Measurements from ENCODE around the gene NOTCH1. TPM values are rescaled to one million over a fixed set of nuclear protein-coding genes. Genes with fewer than 3 reads are reported as not detected.
"Not testable (repeated sequence)": the region's sequence is repeated elsewhere in the genome, so short reads cannot be mapped to it uniquely, and the experiment has no call there.

The NOTCH1 gene
- total RNA-seq, 2 experiments from 2014 or later, result 67.3 to 73.5 TPM

- no peak for ATAC-seq
- H3K27ac Mint-ChIP-seq, result no peak overlapping the region
- no peaks in the 10 kb centered on the region for H3K36me3 Mint-ChIP-seq
- CTCF ChIA-PET, result no interaction called here
- no peaks in the 10 kb centered on the region for H3K9me3 Mint-ChIP-seq (ENCODE audit: low read depth)
- peaks cover 9% of the 10 kb centered on the region for H3K4me1 Mint-ChIP-seq
- no peak overlapping the region for H3K4me3 Mint-ChIP-seq
- no peaks in the 10 kb centered on the region for H3K27me3 Mint-ChIP-seq
- no peak for DNase-seq
Measured at GRCh38 chr9:136584934-136585333, 39.1 kb upstream of the NOTCH1 start.

- H3K4me3 Mint-ChIP-seq, result no peak overlapping the region
- peaks cover 2% of the 10 kb centered on the region for H3K27me3 Mint-ChIP-seq
- ATAC-seq (no peak), DNase-seq (no peak)
- no peaks in the 10 kb centered on the region for H3K36me3 Mint-ChIP-seq
- no peaks in the 10 kb centered on the region for H3K9me3 Mint-ChIP-seq (ENCODE audit: low read depth)
- no peak overlapping the region for H3K27ac Mint-ChIP-seq
- CTCF ChIA-PET, result no interaction called here
- peaks cover 13% of the 10 kb centered on the region for H3K4me1 Mint-ChIP-seq
Measured at GRCh38 chr9:136584401-136584932, 38.6 kb upstream of the NOTCH1 start.

- Mint-ChIP-seq H3K27ac (no peak overlapping the region), H3K27me3 (peaks cover 2% of the 10 kb centered on the region), H3K4me1 (peaks cover 11% of the 10 kb centered on the region), H3K9me3 (ENCODE audit: low read depth) (no peaks in the 10 kb centered on the region), H3K4me3 (no peak overlapping the region), H3K36me3 (no peaks in the 10 kb centered on the region)
- CTCF ChIA-PET, result no interaction called here
- ATAC-seq, result no peak
- DNase-seq, result no peak
Measured at GRCh38 chr9:136582977-136583735, 37.3 kb upstream of the NOTCH1 start.

- DNase-seq, result no peak
- H3K36me3 Mint-ChIP-seq, result no peaks in the 10 kb centered on the region
- no peaks in the 10 kb centered on the region for H3K9me3 Mint-ChIP-seq (ENCODE audit: low read depth)
- no peak overlapping the region for H3K27ac Mint-ChIP-seq
- H3K27me3 Mint-ChIP-seq, result peaks cover 2% of the 10 kb centered on the region
- no peak for ATAC-seq
- H3K4me3 Mint-ChIP-seq, result no peak overlapping the region
- peaks cover 13% of the 10 kb centered on the region for H3K4me1 Mint-ChIP-seq
- CTCF ChIA-PET, result no interaction called here
Measured at GRCh38 chr9:136581614-136582447, 36.0 kb upstream of the NOTCH1 start.

- ATAC-seq; H3K9me3 Mint-ChIP-seq (ENCODE audit: low read depth); H3K27ac Mint-ChIP-seq; DNase-seq; CTCF ChIA-PET; H3K36me3 Mint-ChIP-seq; H3K27me3 Mint-ChIP-seq; H3K4me3 Mint-ChIP-seq: not testable (repeated sequence)
- H3K4me1 Mint-ChIP-seq, result peaks cover 17% of the 10 kb centered on the region
Measured at GRCh38 chr9:136579650-136580219, 33.9 kb upstream of the NOTCH1 start.

GRCh38 chr9:136578915-136579649, 33.2 kb upstream of the NOTCH1 start:
- no peaks in the 10 kb centered on the region for H3K9me3 Mint-ChIP-seq (ENCODE audit: low read depth)
- peaks cover 4% of the 10 kb centered on the region for H3K27me3 Mint-ChIP-seq
- DNase-seq (no peak), ATAC-seq (peak; percentile 56)
- no peaks in the 10 kb centered on the region for H3K36me3 Mint-ChIP-seq
- H3K4me3 Mint-ChIP-seq, result no peak overlapping the region
- no peak overlapping the region for H3K27ac Mint-ChIP-seq
- CTCF ChIA-PET, result interaction anchor here (1.2 to 1.3 kb wide), 2 partner anchors 40 to 91 kb away, joined by 3 to 4 read pairs; no protein-coding TSS in a partner anchor
- H3K4me1 Mint-ChIP-seq, result peaks cover 17% of the 10 kb centered on the region

GRCh38 chr9:136578626-136578914, 32.7 kb upstream of the NOTCH1 start:
- ATAC-seq (peak; percentile 44), DNase-seq (no peak)
- no peak overlapping the region for H3K4me3 Mint-ChIP-seq
- H3K9me3 Mint-ChIP-seq (ENCODE audit: low read depth), result no peaks in the 10 kb centered on the region
- CTCF ChIA-PET, result interaction anchor here (1.2 to 1.3 kb wide), 2 partner anchors 39 to 91 kb away, joined by 3 to 4 read pairs; no protein-coding TSS in a partner anchor
- peaks cover 4% of the 10 kb centered on the region for H3K27me3 Mint-ChIP-seq
- H3K4me1 Mint-ChIP-seq, result peaks cover 17% of the 10 kb centered on the region
- no peaks in the 10 kb centered on the region for H3K36me3 Mint-ChIP-seq
- H3K27ac Mint-ChIP-seq, result no peak overlapping the region

- CTCF ChIA-PET, result interaction anchor here (0.7 to 1.3 kb wide), 4 partner anchors 39 to 461 kb away, joined by 3 to 4 read pairs (median 3); no protein-coding TSS in a partner anchor
- Mint-ChIP-seq H3K9me3 (ENCODE audit: low read depth) (no peaks in the 10 kb centered on the region), H3K27me3 (peaks cover 4% of the 10 kb centered on the region), H3K4me1 (peaks cover 17% of the 10 kb centered on the region), H3K36me3 (no peaks in the 10 kb centered on the region), H3K27ac (no peak overlapping the region), H3K4me3 (no peak overlapping the region)
- DNase-seq (no peak), ATAC-seq (peak; percentile 34)
Measured at GRCh38 chr9:136577941-136578625, 32.2 kb upstream of the NOTCH1 start.

GRCh38 chr9:136576269-136576626, 30.4 kb upstream of the NOTCH1 start:
- Mint-ChIP-seq H3K9me3 (ENCODE audit: low read depth) (no peaks in the 10 kb centered on the region), H3K4me3 (no peak overlapping the region), H3K4me1 (peaks cover 17% of the 10 kb centered on the region), H3K36me3 (no peaks in the 10 kb centered on the region), H3K27me3 (peaks cover 4% of the 10 kb centered on the region), H3K27ac (peak overlapping the region; percentile 6)
- CTCF ChIA-PET, result no interaction called here
- ATAC-seq (no peak), DNase-seq (no peak)

GRCh38 chr9:136575626-136576268, 29.9 kb upstream of the NOTCH1 start:
- no peak overlapping the region for H3K4me3 Mint-ChIP-seq
- DNase-seq (no peak), ATAC-seq (no peak)
- no peaks in the 10 kb centered on the region for H3K9me3 Mint-ChIP-seq (ENCODE audit: low read depth)
- CTCF ChIA-PET, result no interaction called here
- peaks cover 17% of the 10 kb centered on the region for H3K4me1 Mint-ChIP-seq
- H3K36me3 Mint-ChIP-seq, result no peaks in the 10 kb centered on the region
- peaks cover 4% of the 10 kb centered on the region for H3K27me3 Mint-ChIP-seq
- H3K27ac Mint-ChIP-seq, result no peak overlapping the region

GRCh38 chr9:136574606-136575005, 28.8 kb upstream of the NOTCH1 start:
- DNase-seq; H3K9me3 Mint-ChIP-seq (ENCODE audit: low read depth); H3K36me3 Mint-ChIP-seq; CTCF ChIA-PET; H3K4me3 Mint-ChIP-seq; H3K27me3 Mint-ChIP-seq; ATAC-seq; H3K27ac Mint-ChIP-seq: not testable (repeated sequence)
- H3K4me1 Mint-ChIP-seq, result peaks cover 13% of the 10 kb centered on the region

- Mint-ChIP-seq H3K4me3 (no peak overlapping the region), H3K4me1 (peaks cover 7% of the 10 kb centered on the region), H3K9me3 (ENCODE audit: low read depth) (peaks cover 2% of the 10 kb centered on the region), H3K27me3 (peaks cover 2% of the 10 kb centered on the region), H3K27ac (no peak overlapping the region), H3K36me3 (no peaks in the 10 kb centered on the region)
- CTCF ChIA-PET, result no interaction called here
- ATAC-seq (no peak), DNase-seq (no peak)
Measured at GRCh38 chr9:136572828-136573625, 27.2 kb upstream of the NOTCH1 start.
